CD4-positive, alpha-beta T cell treated with Interleukin-2 at 100 ng/mL for 4 hours (primary cell): Measurements from ENCODE around the gene ZNF23.

ENCODE experiments used
- DNase-seq: peaks from one replicate; pipeline ENCODE4 v3.0.0-alpha.2; 2020; ENCODE audit warnings: low spot score

The ZNF23 gene

DNA sequence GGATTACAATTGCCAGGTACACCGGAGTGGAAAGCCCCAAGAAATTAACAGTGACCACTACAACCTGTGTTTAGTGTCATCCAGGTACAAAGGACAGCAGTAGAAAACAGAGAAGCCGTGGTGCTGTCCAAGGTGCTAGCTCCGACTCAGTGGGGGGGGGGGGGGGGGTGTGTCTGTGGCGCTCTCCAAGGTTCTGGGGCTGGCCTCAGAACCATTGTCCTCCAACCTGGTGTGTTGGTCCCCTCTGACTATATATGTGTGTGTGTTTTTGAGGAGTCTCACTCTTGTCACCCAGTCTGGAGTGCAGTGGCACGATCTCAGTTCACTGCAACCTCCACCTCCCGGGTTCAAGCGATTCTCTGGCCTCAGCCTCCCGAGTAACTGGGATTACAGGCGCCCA, 5.8 kb upstream of the ZNF23 start:
- peak; percentile 27 for DNase-seq

GRCh38 chr16:71464231-71464630, 2.2 kb upstream of the ZNF23 start:
- no peak for DNase-seq

DNA sequence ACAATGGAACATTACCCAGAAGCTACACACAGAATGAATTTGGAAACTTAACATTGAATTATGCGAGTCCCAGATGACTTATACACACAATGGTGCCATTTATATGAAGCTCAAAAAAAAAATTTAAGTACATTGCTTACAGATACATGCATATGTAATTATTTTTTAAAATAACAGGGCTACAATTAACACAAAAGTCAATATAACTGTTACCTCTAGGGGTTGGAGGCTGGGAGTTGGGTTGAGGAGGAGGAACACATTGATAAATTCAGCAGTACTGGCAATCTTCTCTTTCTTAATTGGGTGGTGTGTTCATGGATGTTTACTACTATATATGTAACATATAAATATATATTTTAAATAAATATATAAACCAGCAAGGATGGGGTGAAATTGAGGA, 1.1 kb downstream of the ZNF23 start:
- DNase-seq, result no peak

DNA sequence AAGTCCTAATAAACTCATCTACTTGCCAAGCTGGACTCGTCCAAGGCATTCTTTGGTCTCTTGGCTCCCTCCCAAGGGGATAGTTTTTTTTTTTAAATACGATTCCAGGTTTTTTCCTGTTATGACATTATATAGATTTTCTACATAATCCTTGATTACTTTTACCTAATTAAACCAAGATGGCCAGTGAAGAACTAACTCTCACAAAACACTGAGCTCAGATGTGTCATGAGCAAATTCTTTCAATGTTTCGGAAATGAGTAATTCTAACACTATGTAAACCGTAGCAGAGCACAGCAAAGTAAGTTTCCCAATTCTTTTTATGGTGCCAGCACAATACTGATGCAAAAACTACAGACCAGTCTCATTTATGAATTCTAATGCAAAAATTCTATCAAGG, 1.8 kb downstream of the ZNF23 start:
- DNase-seq, result no peak

DNA sequence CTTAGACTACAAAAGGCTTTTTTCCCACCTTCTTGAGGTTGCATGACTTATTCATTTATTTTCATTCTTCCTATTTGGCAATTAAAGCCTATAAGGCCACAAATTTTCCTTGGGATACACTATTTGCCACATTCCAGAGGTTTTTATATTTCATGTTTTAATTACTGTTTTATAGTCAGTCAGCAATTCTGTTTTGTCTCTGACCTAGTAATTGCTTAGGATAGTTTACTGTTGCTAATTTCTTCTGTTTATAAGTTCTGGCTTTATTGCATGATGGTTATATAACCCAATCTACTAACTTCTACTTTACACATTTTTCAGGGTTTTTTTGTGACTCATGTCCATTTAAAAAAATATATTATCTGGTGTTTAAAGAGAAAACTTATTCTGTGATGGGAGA, 2.5 kb downstream of the ZNF23 start:
- no peak for DNase-seq

DNA sequence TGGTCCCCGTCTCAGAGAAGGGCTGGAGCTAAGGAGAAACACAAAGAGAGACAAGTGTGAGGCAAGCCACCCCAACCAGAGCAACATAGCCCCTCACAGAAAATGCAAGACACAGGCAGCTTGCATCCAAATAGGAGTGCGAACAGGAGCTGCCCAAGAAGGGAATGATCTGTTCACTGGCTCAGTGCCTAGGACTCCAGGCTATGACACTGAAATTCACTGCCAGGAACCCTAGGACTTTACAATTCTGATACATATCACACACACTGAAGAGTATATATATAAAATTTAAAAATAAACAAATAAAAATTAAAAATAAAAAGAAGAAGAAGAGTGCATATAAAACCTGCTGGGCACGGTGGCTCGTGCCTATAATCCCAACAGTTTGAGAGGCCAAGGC, 5.2 kb downstream of the ZNF23 start:
- DNase-seq, result no peak

GRCh38 chr16:71453036-71453435, 9.0 kb downstream of the ZNF23 start:
- DNase-seq, result no peak

DNA sequence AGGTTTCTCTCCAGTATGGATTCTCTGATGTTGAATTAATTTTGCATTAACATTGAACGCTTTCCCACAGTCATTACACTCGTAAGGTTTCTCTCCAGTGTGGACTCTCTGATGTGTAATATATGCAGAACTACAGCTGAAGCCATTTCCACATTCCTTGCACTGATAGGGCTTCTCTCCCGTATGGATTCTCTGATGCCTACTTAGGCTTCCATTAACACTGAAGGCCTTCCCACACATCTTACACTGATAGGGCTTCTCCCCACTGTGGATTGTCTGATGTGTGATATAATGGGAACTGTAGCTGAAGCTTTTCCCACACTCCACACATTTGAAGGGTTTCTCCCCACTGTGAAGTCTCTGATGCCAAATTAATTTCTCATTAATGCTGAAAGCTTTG, 13.0 kb downstream of the ZNF23 start:
- no peak for DNase-seq

DNA sequence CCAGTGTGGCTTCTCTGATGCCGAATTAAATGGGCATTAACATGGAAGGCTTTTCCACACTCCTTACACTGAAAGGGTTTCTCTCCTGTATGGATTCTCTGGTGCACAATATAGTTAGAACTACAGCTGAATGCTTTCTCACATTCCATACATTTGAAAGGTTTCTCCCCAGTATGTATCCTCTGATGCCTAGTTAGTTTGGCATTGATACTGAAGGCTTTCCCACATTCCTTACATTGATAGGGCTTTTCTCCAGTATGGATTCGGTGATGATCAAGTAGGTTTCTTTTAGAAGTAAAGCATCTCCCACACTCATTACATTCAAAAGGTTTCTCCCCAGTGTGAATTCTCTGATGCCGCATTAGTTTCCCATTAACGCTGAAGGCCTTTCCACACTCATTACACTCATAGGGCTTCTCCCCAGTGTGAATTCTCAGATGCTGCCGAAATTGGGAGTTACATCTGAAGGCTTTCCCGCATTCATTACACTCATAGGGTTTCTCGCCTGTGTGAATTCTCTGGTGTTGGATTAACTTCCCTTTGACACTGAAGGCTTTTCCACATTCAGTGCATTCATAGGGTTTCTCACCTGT, 13.7 kb downstream of the ZNF23 start:
- DNase-seq, result no peak

DNA sequence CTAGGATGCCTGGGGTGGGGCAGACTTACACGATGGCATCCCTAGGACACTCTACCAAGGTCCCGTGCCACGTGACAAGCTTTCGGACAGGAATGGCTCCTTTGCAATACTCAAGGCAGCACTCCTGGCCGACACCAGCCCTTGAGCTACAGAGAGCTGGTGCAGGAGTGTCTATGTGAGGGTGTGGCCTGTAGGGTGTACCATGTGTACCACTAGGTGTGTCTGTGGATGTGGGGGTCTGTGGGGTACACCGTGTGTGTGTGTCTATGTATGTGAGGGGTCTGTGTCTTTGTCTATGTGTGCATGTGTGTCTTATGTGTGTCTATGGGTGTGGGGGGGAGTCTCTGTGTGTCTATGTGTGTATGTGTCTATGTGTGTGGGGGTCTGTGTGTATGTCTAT, 18.3 kb downstream of the ZNF23 start:
- no peak for DNase-seq

- no peak for DNase-seq
Observed at GRCh38 chr16:71442051-71442440, 20.0 kb downstream of the ZNF23 start, which contains the start of gene TLE7. TLE7 (minus strand) TSS chr16:71442054; CDS start chr16:71433324, 8,730 bp downstream.

- DNase-seq, result no peak
Observed at GRCh38 chr16:71441348-71442050, 20.5 kb downstream of the ZNF23 start.

DNA sequence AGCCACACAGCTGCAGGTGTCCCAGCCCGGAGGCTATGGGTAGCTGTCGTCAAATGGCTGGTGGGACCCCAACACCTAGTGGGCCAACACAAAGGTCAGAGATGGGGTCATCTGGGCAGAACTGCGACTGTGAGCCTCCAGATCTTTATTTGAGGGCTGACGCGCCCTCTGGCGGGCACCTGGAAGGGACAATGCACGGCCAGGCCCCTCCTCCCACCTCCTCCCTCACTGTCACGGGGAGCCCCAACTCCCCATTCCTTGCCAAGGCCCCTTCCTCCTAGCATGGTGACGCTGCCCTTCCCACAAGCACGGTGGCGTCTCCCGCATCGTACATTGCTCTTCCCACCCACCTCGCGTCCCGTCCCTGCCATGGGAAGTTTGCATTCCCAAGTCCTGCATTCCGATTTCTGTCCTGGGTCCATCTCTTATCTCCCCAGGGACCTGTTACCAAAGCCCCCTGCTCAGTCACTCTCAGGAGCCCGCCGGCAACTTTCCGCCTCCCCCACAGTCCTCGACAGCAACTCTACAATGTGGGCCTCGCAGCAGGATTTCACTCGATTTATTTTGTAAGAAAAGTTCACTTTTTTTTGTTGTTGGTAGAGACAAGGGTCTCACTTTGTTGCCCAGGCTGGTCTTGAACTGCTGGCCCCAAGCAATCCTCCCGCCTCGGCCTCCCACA, 21.2 kb downstream of the ZNF23 start:
- no peak for DNase-seq

DNA sequence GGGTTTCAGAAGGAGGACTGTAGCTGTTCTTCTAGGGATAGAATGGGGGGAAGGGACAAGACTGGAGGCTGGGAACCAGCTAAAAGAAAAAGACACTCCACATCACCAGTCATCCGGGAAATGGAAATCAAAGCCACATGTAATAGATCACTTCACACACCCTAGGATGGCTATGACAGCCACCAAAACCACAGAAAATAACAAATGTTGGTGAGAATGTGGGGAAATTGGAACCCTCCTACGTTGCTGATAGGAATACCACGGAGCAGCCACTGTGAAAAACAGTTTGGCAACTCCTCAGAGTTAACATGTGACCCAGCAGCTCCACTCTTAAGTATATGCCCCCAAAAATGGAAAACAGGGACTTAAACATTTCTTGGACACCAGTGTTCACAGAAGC, 22.5 kb downstream of the ZNF23 start:
- no peak for DNase-seq

DNA sequence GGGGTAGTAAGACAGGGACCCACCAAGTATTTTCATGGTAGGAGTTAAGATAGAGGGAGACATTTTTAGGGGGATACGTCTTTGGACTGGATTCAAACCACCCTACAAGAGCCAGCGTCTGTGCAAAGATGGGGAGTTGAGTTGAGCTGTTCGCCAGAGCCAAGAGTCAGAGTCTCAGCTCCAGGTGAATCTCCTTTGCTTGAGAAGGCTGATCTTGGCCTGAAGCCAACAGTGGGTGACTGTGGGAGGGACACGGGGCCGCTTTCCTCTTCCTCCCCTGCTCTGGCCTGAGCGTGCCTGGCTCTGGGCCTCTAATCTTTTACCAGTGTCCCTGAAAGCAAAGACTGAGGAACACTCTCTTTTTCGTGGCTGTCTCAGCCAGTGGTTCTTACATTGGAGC, 25.6 kb downstream of the ZNF23 start:
- no peak for DNase-seq

- DNase-seq, result no peak
Observed at GRCh38 chr16:71432906-71433305, 29.1 kb downstream of the ZNF23 start.

DNA sequence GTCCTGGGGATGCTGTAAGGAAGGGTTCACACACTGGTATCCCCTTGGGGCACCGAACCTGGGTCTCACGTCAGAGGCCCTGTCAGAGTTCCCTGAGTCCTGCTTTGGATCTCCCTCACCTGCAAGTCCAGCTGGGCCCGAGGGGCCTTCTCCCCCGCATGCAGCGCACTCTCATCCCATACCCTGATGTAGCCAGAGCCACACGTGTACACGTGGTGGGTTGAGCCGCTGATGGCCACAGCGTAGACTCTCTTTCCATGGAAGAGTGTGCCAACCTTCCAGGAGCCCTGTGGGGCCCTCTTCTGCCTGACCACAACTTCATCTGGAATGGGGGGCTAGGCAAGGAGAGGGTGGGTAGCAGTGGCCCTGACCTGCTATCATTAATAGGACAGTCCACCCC, 30.1 kb downstream of the ZNF23 start:
- DNase-seq, result no peak

GRCh38 chr16:71431176-71431575, 30.9 kb downstream of the ZNF23 start:
- DNase-seq, result no peak

- DNase-seq, result no peak
Observed at GRCh38 chr16:71430744-71431143, 31.3 kb downstream of the ZNF23 start.

DNA sequence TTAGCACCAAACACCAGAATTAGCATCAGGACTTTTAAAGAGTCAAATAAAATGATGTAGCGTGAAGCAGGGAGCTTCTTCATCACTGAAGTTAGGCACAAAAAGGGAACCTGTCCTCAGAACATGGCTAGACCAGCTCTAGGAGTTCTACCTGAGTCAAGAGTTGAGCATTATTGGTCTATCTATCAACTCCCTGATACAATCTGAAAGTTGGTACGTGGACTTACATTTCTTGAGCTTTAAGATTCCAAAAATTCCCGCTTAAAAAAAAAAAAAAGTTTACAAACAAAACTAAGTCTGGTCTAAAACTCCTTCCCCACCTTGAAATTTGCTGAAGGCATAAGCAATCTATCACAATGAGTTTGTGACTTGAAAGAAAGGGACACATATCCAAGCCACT, 32.5 kb downstream of the ZNF23 start:
- DNase-seq, result no peak

- DNase-seq, result no peak
Observed at GRCh38 chr16:71428883-71429282, 33.2 kb downstream of the ZNF23 start.

DNA sequence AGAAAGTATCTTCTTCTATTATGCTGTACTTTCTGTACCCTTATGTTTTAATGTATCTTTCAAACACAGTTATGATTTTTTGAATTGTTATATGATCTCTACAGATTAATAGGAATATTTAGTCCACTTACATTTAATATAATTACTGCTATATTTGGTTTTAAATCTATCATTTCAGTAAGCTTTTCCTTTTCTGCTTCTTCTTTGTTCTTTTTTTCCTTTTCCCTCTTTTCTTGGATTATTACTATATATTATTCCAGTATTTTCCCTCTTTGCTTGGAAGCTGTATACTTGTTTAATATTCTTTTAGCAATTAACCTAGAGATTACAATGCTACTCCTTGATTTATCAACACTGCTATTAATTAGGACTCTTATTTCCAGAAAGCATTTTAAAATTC, 33.7 kb downstream of the ZNF23 start:
- no peak for DNase-seq

GRCh38 chr16:71426880-71427615, 35.0 kb downstream of the ZNF23 start:
- no peak for DNase-seq
